GM12892 (cell line): Measurements from ENCODE around the gene MSMP.

Experiments
- DNase-seq: peaks from one replicate; pipeline ENCODE4 v3.0.0; 2011; ENCODE audit not compliant: insufficient read length
- FAIRE-seq: peaks from 2 replicates; lab custom pipeline; 2011; peaks lifted over from hg19 to GRCh38; lab: Jason Lieb, UNC
- POLR2A ChIP-seq: IDR thresholded peaks from 2 replicates; pipeline ENCODE4 v1.6.1; 2011; ENCODE audit warnings: low read depth, low read length, control low read depth
- POLR2AphosphoS5 ChIP-seq: IDR thresholded peaks from 2 replicates; pipeline ENCODE4 v1.6.1; 2011; ENCODE audit warnings: low read depth, low read length, control low read depth
- TAF1 ChIP-seq: IDR thresholded peaks from 2 replicates; pipeline ENCODE4 v1.6.1; 2011; ENCODE audit warnings: low read depth, mild to moderate bottlenecking, control low read depth, low read length, borderline replicate concordance

MSMP gene

DNA sequence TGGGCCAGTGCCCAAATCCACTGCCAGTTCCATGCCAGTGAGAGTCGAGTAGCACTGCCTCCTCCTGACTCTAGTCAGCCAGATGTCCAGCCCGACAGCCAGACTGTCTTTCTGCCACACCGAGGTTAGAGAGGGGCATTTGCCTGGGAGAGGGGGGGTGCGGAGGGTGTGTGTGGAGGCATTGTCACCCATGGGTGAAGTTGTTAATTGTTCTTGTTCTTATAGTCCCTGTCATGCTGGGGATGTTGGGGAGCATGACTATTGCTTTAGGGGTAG is 3.9 kb downstream of the MSMP start:
- TF ChIP-seq POLR2A = no peak
- no peak for TF ChIP-seq TAF1
- TF ChIP-seq POLR2AphosphoS5 = no peak
- FAIRE-seq = no peak
- DNase-seq = no peak

DNA sequence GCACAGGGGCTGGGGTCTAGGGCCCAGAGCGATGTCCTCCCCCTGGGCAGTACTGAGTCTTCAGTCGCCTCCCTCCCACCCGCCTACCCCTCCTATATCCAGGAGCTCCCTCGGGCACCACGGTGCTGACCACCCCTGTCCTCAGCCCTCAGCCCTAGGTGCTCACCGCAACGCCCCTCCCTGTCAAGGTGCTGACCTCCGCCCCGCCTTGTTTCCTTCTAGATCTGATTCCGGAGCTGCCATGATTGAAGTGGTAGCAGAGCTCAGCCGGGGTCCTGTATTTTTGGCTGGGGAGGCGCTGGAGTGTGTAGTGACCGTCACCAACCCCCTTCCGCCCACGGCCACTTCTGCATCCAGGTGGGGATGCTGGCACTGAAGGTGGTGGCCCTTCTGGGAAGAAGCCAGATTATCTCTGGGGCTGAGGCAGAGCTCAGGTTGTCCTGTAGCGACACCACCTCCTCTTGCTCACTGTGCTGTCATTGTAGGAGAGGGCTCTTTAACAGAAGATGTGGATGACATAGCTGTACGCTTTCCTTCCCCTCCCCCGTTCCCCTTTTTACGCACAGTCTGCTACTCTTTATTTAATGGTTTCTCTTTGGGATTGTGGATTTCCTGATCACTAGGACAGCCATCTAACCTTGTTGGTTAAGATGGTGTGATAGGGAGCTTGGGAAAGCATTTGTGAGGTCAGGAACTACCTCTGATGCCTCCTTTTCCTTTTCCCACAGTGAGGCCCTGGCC is 4.4 kb downstream of the MSMP start:
- DNase-seq = no peak
- FAIRE-seq = peak; percentile 67
- TF ChIP-seq POLR2AphosphoS5 = no peak
- TF ChIP-seq TAF1 = no peak
- no peak for TF ChIP-seq POLR2A

- TF ChIP-seq POLR2A (peak; percentile 68; the same call in 1 of the 2 replicates), POLR2AphosphoS5 (no peak)
- DNase-seq = peak; percentile 79
- FAIRE-seq = peak; percentile 84
Observed at GRCh38 chr9:35748858-35749514, 5.1 kb downstream of the MSMP start, which contains the start of the genes GBA2 and RGP1. Gene GBA2 (minus strand): TSS chr9:35749228. CDS start chr9:35748704, 524 bp downstream. Gene RGP1 (plus strand): TSS chr9:35749287. CDS start chr9:35749756, 469 bp downstream.

GRCh38 chr9:35748242-35748857 is 5.7 kb downstream of the MSMP start:
- no peak for DNase-seq
- TF ChIP-seq POLR2A = no peak
- TF ChIP-seq POLR2AphosphoS5 = no peak
- no peak for TF ChIP-seq TAF1
- peak; percentile 38 for FAIRE-seq

- TF ChIP-seq POLR2AphosphoS5 = no peak
- TF ChIP-seq POLR2A = no peak
- TF ChIP-seq TAF1 = no peak
- DNase-seq (no peak), FAIRE-seq (no peak)
Observed at GRCh38 chr9:35746583-35746982, 7.5 kb downstream of the MSMP start.

- no peak for TF ChIP-seq POLR2AphosphoS5
- FAIRE-seq = no peak
- no peak for DNase-seq
Observed at GRCh38 chr9:35745569-35745968, 8.5 kb downstream of the MSMP start.

- TF ChIP-seq TAF1 = no peak
- no peak for DNase-seq
- no peak for FAIRE-seq
Observed at GRCh38 chr9:35743880-35744518, 10.1 kb downstream of the MSMP start.

DNA sequence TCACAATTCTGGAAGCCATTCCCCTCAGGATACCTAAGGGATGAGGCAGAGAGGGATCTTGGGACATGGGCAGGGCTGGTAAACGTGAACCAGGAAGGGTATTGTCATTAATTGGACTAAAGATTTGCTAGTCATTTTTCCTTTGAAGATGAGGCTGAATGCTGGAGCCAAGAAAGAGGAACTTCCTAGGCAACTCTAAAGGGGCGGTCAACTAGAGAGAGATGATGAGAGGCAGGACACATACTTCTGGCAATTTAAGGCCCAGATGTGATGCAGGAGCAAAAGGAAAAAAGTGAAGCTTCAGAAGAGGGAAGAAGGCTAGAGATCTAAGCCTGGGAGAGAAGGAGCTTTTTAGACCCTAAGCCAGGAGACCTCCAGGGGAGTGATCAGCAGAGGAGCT is 10.6 kb downstream of the MSMP start:
- TF ChIP-seq POLR2AphosphoS5 (no peak), TAF1 (no peak), POLR2A (no peak)
- DNase-seq (no peak), FAIRE-seq (no peak)

- DNase-seq (no peak), FAIRE-seq (no peak)
- TF ChIP-seq TAF1 (no peak), POLR2AphosphoS5 (no peak), POLR2A (no peak)
Observed at GRCh38 chr9:35741740-35742139, 12.3 kb downstream of the MSMP start.

DNA sequence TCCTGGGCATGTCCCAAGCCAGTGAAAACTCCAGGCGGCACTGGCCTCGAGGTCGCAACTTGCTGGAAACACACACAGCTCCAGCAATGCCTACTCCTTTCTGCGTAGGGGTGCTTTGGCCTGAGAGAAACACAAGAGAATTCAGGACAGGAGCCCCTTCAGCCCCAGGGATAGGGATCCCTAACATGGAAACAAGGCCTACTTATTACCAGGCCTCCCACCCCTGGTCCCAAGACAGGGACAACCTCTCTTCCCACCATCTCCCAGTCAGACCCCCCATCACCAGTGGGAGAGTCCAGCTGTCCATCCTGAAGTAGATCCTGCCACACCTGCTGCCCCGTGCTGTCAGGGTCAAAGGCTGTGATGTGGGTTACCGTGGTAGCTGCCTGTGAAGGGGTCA is 13.8 kb downstream of the MSMP start:
- DNase-seq = no peak
- FAIRE-seq = no peak
- no peak for TF ChIP-seq POLR2A
- TF ChIP-seq POLR2AphosphoS5 = no peak
- no peak for TF ChIP-seq TAF1

DNA sequence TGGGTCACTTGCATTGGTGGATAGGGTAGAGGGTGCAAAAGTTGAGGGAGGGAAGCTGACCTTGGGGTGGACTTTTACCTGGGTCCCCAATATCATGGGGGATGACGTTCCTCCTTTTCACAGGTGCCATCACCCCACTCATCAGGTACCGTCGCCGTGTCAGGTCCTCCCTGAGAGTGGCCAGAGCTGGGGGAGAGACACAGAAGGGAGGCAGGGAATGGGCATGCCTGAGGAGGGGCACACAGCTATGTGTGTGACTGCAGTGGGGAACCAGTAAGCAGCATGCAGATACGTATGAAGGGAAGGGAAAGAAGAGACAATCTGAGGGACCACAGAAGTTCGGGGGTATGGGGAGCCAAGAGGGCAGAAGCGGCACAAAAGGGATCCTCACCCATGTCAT is 15.2 kb downstream of the MSMP start:
- TF ChIP-seq POLR2A = no peak
- no peak for TF ChIP-seq POLR2AphosphoS5
- TF ChIP-seq TAF1 = no peak
- FAIRE-seq = no peak
- no peak for DNase-seq
